Erythroblast (primary cell): ENCODE measurements around the gene LY6G6D.

ENCODE experiments used
- DNase-seq, 2 experiments: peaks; one replicate each; lab custom pipeline; 2025; lab: John Stamatoyannopoulos, UW
- GATA1 ChIP-seq: IDR thresholded peaks from 2 replicates; pipeline ENCODE4 v1.6.1; 2011; ENCODE audit warnings: low read depth, mild to moderate bottlenecking, control low read depth, low read length, moderate library complexity
- POLR2A ChIP-seq: IDR thresholded peaks from 2 replicates; pipeline ENCODE4 v1.6.1; 2011; ENCODE audit warnings: mild to moderate bottlenecking, low read length

Gene LY6G6D

GRCh38 chr6:31764198-31764597 lies 49.0 kb downstream of the LY6G6D start:
- no peak for DNase-seq
- TF ChIP-seq GATA1: no peak
- TF ChIP-seq POLR2A: no peak

DNA sequence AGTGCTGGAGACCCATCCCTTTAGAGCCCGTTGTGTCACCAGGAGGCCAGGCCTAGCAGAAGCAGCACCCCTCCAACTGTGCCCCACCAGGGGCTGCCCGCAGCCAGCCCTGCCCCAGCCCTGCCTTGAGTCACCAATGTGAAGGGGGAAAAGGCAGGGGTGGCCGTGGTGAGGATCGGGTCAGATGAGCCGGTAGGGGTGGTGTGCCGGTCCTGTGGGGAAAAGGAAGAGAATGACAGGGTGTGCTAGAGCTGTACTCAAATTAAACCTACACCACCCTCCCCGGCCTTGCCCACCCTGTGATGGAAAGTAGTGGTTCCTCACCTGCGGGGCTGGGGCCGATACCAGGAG lies 50.4 kb downstream of the LY6G6D start:
- TF ChIP-seq GATA1 (no peak), POLR2A (no peak)

DNA sequence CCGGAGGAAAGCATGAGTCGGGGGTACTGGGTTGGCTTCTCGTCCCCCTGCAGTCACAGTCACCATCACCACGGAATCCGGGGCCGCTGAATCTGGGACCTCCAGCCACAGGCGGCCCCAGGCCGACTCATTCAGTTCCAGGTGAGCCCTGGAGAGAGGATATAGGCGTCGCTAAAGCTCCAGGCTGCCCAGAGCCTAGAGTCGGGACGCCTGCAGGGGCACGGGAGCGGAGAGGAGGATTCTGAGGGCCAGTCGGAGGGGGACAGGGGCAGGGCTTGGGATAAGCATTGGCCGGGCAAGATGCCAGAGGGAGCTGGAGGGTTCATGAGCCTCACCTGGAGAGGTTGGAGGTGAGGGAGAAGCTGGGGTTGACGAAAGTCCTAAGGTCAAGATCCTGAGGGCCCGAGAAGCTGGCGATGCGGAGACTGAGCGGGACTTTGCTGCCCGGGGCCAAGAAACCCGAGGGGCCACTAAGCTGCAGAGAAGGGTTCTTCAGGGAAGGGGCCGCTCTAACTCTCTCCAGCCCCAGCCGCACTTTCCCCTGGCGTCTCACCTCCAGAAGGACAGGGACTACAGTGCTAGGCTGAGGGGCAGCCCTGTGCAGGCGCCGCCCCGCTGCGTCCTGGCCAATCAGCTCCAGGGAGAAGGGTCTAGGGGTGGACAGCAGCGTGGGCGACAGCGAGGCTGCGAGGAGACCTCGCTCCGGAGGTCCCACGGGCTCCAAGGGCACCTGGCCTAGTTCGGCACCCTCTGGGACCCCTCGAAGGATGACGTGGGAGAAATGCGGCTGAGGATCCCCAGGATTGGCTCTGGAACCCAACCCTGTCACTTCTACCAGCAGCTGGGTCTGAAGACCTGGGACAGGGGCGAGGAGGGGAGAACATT lies 51.0 kb downstream of the LY6G6D start:
- DNase-seq: no peak
- TF ChIP-seq POLR2A: no peak
- TF ChIP-seq GATA1: no peak

More for the DNA sequence above, 50.4 kb downstream of the LY6G6D start:
- no peak for DNase-seq

DNA sequence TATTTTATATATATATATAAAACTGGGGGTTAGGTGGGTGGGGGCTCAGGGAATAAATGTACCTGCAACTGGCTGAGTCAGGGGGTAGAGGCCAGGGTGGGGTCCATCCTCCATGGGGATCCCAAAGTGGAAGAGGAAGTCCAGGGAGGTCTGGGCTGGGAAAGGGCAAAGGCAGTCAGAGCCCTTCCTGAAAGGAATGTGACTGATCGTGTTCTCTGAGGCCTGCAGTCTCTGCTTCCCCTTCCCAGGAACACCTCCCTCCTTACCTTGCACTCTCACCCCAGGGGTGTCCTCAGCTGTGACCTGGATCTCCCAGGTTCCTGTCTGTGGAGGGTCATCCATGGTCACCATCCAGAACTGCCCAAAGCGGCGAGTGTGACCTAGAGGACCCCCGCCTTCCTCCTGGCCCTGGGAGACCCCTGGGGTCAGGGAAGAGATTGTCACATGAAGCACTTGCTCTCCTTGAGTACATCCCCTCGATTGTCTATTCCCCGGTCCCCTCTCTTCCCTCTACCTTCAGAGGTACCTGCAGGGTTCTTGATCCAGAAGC lies 52.0 kb downstream of the LY6G6D start:
- no peak for DNase-seq
- TF ChIP-seq POLR2A: no peak
- no peak for TF ChIP-seq GATA1
